ENCODE data around the gene EEF1AKMT1.

DNA sequence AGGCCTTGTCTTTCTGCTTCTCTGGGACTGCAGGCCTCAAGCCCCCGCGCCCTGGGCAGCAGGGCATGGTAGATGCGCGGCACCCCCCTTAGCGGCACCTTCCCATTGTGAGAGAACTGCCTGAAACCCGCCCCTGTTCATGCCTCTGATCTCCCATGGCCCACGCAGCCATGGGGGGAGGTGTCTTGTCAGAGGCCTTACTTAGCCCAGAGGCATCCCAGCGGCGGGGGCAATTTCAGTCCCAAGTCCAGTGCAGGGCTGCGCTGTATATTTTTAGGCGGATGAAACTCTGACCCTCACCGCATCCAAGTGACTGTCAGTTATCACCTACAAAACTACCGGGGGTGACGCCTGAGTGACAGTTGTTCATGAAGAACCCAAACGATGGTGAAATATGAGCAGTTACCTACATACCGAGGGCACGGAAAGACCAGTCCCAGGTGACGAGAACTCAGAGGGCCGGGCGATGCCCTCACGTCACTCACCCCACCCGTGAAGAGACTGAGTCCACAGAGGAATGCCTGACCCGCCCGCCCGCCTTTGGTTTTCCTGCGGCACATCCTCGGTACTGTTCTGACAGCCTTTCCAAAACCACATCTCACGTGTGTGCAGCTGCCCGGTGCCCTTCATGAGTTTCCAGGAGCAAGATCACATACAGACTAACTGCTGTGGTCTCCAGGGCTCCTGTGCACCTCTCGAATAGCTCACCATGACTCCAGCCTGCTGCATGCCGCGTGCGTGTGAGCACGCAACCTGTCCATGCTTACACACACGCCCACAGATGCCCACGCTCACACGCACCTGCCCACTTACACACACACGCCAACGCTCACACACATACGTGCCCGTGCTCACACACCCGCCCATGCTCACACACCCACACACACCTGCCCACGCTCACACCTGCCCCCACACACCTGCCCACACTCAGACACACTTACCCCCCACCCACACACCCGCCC lies 55.9 kb downstream of the EEF1AKMT1 start:
- no peak for TF ChIP-seq GABPA (IDR thresholded peaks at IDR 0.05 in 1 of 2, conservative IDR thresholded peaks at IDR 0.05 in 1 of 2)
- TF ChIP-seq, protein P1, sequence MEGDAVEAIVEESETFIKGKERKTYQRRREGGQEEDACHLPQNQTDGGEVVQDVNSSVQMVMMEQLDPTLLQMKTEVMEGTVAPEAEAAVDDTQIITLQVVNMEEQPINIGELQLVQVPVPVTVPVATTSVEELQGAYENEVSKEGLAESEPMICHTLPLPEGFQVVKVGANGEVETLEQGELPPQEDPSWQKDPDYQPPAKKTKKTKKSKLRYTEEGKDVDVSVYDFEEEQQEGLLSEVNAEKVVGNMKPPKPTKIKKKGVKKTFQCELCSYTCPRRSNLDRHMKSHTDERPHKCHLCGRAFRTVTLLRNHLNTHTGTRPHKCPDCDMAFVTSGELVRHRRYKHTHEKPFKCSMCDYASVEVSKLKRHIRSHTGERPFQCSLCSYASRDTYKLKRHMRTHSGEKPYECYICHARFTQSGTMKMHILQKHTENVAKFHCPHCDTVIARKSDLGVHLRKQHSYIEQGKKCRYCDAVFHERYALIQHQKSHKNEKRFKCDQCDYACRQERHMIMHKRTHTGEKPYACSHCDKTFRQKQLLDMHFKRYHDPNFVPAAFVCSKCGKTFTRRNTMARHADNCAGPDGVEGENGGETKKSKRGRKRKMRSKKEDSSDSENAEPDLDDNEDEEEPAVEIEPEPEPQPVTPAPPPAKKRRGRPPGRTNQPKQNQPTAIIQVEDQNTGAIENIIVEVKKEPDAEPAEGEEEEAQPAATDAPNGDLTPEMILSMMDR (IDR thresholded peaks at IDR 0.05; ENCODE audit: low read depth, low read length, missing input control) = no peak
- TF ChIP-seq EGR1 (IDR thresholded peaks at IDR 0.05; ENCODE audit: low read depth in 2 of 2) = no peak
- TF ChIP-seq TAF1 (conservative IDR thresholded peaks at IDR 0.05) = no peak
- no peak for TF ChIP-seq SP1 (IDR thresholded peaks at IDR 0.05)

All from liver (tissue), 3 donors.